ES-I3 (cell line): ENCODE results near the gene ST6GALNAC6.

Experiments
- H3K36me3 ChIP-seq: 2 replicates; pipeline ENCODE4 v1.6.1; 2013; ENCODE audit warnings: mild to moderate bottlenecking, low read length, control low read depth, moderate library complexity; ENCODE audit not compliant: insufficient read depth
- H3K4me1 ChIP-seq: 2 replicates; pipeline ENCODE4 v1.6.1; 2013; ENCODE audit warnings: mild to moderate bottlenecking, control low read depth, low read length; ENCODE audit not compliant: insufficient read depth
- H3K9ac ChIP-seq: 2 replicates; pipeline ENCODE4 v1.6.1; 2013; ENCODE audit warnings: low read depth, mild to moderate bottlenecking, low read length, moderate library complexity
- H3K9me3 ChIP-seq: 2 replicates; pipeline ENCODE4 v1.6.1; 2013; ENCODE audit warnings: mild to moderate bottlenecking, low read length, moderate library complexity; ENCODE audit not compliant: control insufficient read depth, insufficient read depth

ST6GALNAC6 gene

GRCh38 chr9:127915801-127916719, 16.7 kb upstream of the ST6GALNAC6 start:
- no peaks in the 10 kb centered on the region; the same call in 1 of the 2 replicates for H3K4me1 ChIP-seq

GRCh38 chr9:127915325-127915752, 15.9 kb upstream of the ST6GALNAC6 start:
- Histone ChIP-seq H3K4me1 (no peaks in the 10 kb centered on the region; the same call in 1 of the 2 replicates), H3K36me3 (no peaks in the 10 kb centered on the region), H3K9me3 (no peaks in the 10 kb centered on the region), H3K9ac (no peak overlapping the region)

More at GRCh38 chr9:127915801-127916719, 16.7 kb upstream of the ST6GALNAC6 start:
- Histone ChIP-seq H3K9ac (peak overlapping the region; percentile 72), H3K36me3 (no peaks in the 10 kb centered on the region), H3K9me3 (no peaks in the 10 kb centered on the region)

GRCh38 chr9:127913682-127914081, 14.3 kb upstream of the ST6GALNAC6 start:
- Histone ChIP-seq H3K36me3 (no peaks in the 10 kb centered on the region), H3K9me3 (no peaks in the 10 kb centered on the region), H3K4me1 (no peaks in the 10 kb centered on the region; the same call in 1 of the 2 replicates), H3K9ac (no peak overlapping the region)

GRCh38 chr9:127912882-127913281, 13.5 kb upstream of the ST6GALNAC6 start:
- H3K9me3 ChIP-seq, result no peaks in the 10 kb centered on the region
- H3K36me3 ChIP-seq, result no peaks in the 10 kb centered on the region
- no peak overlapping the region for H3K9ac ChIP-seq
- H3K4me1 ChIP-seq, result no peaks in the 10 kb centered on the region

GRCh38 chr9:127912296-127912695, 12.9 kb upstream of the ST6GALNAC6 start:
- Histone ChIP-seq H3K9ac (no peak overlapping the region), H3K36me3 (no peaks in the 10 kb centered on the region)

GRCh38 chr9:127910613-127911205, 11.3 kb upstream of the ST6GALNAC6 start:
- no peaks in the 10 kb centered on the region for H3K9me3 ChIP-seq
- no peaks in the 10 kb centered on the region for H3K4me1 ChIP-seq
- no peaks in the 10 kb centered on the region for H3K36me3 ChIP-seq
- no peak overlapping the region for H3K9ac ChIP-seq

More at GRCh38 chr9:127912296-127912695, 12.9 kb upstream of the ST6GALNAC6 start:
- Histone ChIP-seq H3K9me3 (no peaks in the 10 kb centered on the region), H3K4me1 (no peaks in the 10 kb centered on the region)

GRCh38 chr9:127909839-127910273, 10.5 kb upstream of the ST6GALNAC6 start:
- Histone ChIP-seq H3K4me1 (0 out of 2 replicates have a peak, but pooled peaks cover 5% of the 10 kb centered on the region), H3K36me3 (no peaks in the 10 kb centered on the region), H3K9me3 (no peaks in the 10 kb centered on the region), H3K9ac (no peak overlapping the region)

- Histone ChIP-seq H3K9me3 (no peaks in the 10 kb centered on the region), H3K9ac (no peak overlapping the region), H3K4me1 (peaks cover 17% of the 10 kb centered on the region), H3K36me3 (no peaks in the 10 kb centered on the region)
Observed at GRCh38 chr9:127908660-127908926, 9.2 kb upstream of the ST6GALNAC6 start.

- Histone ChIP-seq H3K36me3 (no peaks in the 10 kb centered on the region), H3K9me3 (no peaks in the 10 kb centered on the region), H3K4me1 (peaks cover 17% of the 10 kb centered on the region), H3K9ac (no peak overlapping the region)
Observed at GRCh38 chr9:127907867-127908659, 8.7 kb upstream of the ST6GALNAC6 start.

GRCh38 chr9:127905788-127906191, 6.4 kb upstream of the ST6GALNAC6 start:
- Histone ChIP-seq H3K9me3 (no peaks in the 10 kb centered on the region), H3K36me3 (no peaks in the 10 kb centered on the region), H3K4me1 (peaks cover 17% of the 10 kb centered on the region), H3K9ac (no peak overlapping the region)

- peaks cover 17% of the 10 kb centered on the region for H3K4me1 ChIP-seq
- no peaks in the 10 kb centered on the region for H3K36me3 ChIP-seq
- H3K9ac ChIP-seq, result no peak overlapping the region
- H3K9me3 ChIP-seq, result no peaks in the 10 kb centered on the region
Observed at GRCh38 chr9:127905004-127905728, 5.8 kb upstream of the ST6GALNAC6 start.

- Histone ChIP-seq H3K4me1 (peaks cover 17% of the 10 kb centered on the region), H3K9me3 (no peaks in the 10 kb centered on the region), H3K9ac (no peak overlapping the region), H3K36me3 (no peaks in the 10 kb centered on the region)
Observed at GRCh38 chr9:127904561-127905003, 5.2 kb upstream of the ST6GALNAC6 start.

GRCh38 chr9:127903557-127904475, 4.4 kb upstream of the ST6GALNAC6 start:
- Histone ChIP-seq H3K36me3 (no peaks in the 10 kb centered on the region), H3K4me1 (peaks cover 17% of the 10 kb centered on the region), H3K9me3 (no peaks in the 10 kb centered on the region), H3K9ac (no peak overlapping the region)
